ENCODE results near the gene SLC30A3. TPM values are rescaled to one million over a fixed set of nuclear protein-coding genes. Genes with fewer than 3 reads are reported as not detected.
"Not testable (repeated sequence)": the region's sequence is repeated elsewhere in the genome, so short reads cannot be mapped to it uniquely, and the experiment has no call there.

SLC30A3 gene
- total RNA-seq, 2 experiments from 2014 or later: 0.53 to 0.86 TPM

GRCh38 chr2:27285481-27285880 lies 22.6 kb upstream of the SLC30A3 start:
- no peak overlapping the region for H3K4me3 Mint-ChIP-seq
- POLR2A ChIA-PET: no interaction called here
- H3K4me1 Mint-ChIP-seq: no peaks in the 10 kb centered on the region
- peaks cover 8% of the 10 kb centered on the region for H3K27me3 Mint-ChIP-seq
- DNase-seq (no peak), ATAC-seq (no peak)
- intact Hi-C loops (cut with DNase I, micrococcal nuclease): no loop called here
- CTCF ChIA-PET: interaction anchor here (0.8 kb wide), 1 partner anchor 192 kb away, joined by 4 read pairs; no protein-coding TSS in a partner anchor
- no peaks in the 10 kb centered on the region for H3K9me3 Mint-ChIP-seq (ENCODE audit: low read depth)
- no peak overlapping the region for H3K27ac Mint-ChIP-seq
- H3K36me3 Mint-ChIP-seq (ENCODE audit: low read depth): no peaks in the 10 kb centered on the region

- DNase-seq (no peak), ATAC-seq (no peak)
- no peak overlapping the region for H3K27ac Mint-ChIP-seq
- intact Hi-C loops (cut with DNase I, micrococcal nuclease): no loop called here
- H3K4me1 Mint-ChIP-seq: peaks cover under 1% of the 10 kb centered on the region
- peaks cover 8% of the 10 kb centered on the region for H3K27me3 Mint-ChIP-seq
- no peak overlapping the region for H3K4me3 Mint-ChIP-seq
- ChIA-PET POLR2A (no interaction called here), CTCF (interaction anchor here (1.0 to 2.1 kb wide), 4 partner anchors 19 to 36 kb away, joined by 3 to 6 read pairs (median 4); no protein-coding TSS in a partner anchor)
- no peaks in the 10 kb centered on the region for H3K9me3 Mint-ChIP-seq (ENCODE audit: low read depth)
- H3K36me3 Mint-ChIP-seq (ENCODE audit: low read depth): no peaks in the 10 kb centered on the region
Measured at GRCh38 chr2:27284996-27285395, 22.1 kb upstream of the SLC30A3 start.

DNA sequence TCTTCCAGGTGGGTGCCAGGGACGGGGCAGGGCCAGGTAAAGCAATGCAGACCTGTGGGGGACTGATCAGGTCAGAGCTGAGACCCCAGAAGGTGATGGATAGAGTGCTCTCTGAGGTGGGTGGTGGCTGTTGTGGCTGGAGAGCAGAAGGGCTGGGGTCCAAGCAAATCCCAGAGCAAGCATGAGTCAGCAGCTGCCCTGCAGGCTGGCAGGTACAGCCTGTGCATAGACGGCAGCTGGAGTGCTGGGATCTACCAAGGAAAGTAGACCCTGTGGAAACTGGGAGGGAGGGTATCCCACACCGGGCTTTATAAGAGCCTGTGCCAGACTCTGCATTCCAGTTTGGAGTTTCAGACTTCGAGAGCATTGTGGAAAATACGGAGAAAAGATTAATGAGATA lies 20.0 kb upstream of the SLC30A3 start:
- intact Hi-C loops (cut with DNase I, micrococcal nuclease): no loop called here
- no peaks in the 10 kb centered on the region for H3K36me3 Mint-ChIP-seq (ENCODE audit: low read depth)
- H3K9me3 Mint-ChIP-seq (ENCODE audit: low read depth): no peaks in the 10 kb centered on the region
- CTCF ChIA-PET: interaction anchor here (0.7 to 5.6 kb wide), 11 partner anchors 10 to 1822 kb away, joined by 3 to 82 read pairs (median 6); partner anchors contain the start of gene SLC30A3
- peaks cover 4% of the 10 kb centered on the region for H3K4me1 Mint-ChIP-seq
- no peak overlapping the region for H3K4me3 Mint-ChIP-seq
- H3K27ac Mint-ChIP-seq: no peak overlapping the region
- POLR2A ChIA-PET: interaction anchor here (0.6 kb wide), 1 partner anchor 11 kb away, joined by 3 read pairs; no protein-coding TSS in a partner anchor
- peaks cover 12% of the 10 kb centered on the region for H3K27me3 Mint-ChIP-seq
- ATAC-seq (no peak), DNase-seq (no peak)

DNA sequence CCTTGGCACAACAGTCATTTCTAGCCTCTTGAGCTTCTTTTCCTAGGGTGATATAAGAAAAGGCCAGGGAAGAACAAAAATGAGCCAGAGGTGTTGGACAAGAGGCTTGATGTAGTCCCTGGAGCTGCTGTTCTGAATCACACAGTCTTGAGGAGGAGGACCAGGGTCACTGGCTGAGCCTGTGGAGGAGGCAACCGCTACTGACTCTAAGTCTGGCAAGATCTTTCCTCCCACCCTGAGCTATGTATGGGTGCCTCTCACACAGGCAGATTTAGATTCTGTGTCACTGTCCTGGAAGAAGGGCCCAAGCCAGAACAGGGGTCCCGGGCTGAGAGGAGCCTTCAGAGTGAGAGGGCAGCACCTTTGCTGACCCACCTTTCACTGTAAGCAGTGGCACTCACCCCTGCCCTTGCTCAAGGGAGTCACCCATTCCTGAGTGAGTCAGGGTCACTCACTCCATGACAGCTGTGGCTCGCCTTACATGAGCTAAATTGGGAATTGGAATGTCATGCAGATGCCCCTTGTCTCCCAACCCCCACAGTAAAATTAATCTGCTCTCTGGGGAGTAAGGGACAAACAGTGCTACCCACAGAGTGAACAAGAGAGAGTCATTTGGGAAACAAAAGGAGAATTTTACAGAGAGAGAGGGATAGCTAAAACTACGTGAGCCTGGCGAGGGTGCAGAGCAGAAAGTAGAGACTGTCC lies 19.2 kb upstream of the SLC30A3 start, which contains the start of gene TRIM54:
TRIM54 (plus strand) TSS at position 575 of the 705 bp plus-strand sequence. CDS start 303 bp downstream, outside the sequence.
- ChIA-PET CTCF (interaction anchor here (0.7 to 5.6 kb wide), 13 partner anchors 10 to 183 kb away, joined by 3 to 82 read pairs (median 5); partner anchors contain the start of genes MPV17 and SLC30A3), POLR2A (interaction anchor here (1.0 kb wide), 1 partner anchor 11 kb away, joined by 3 read pairs; no protein-coding TSS in a partner anchor)
- no peak within 1 kb of the TSS for H3K4me3 Mint-ChIP-seq
- no peak for ATAC-seq
- peaks cover 4% of the 10 kb centered on the region for H3K4me1 Mint-ChIP-seq
- no peak within 1 kb of the TSS for H3K27ac Mint-ChIP-seq
- H3K9me3 Mint-ChIP-seq (ENCODE audit: low read depth): no peaks in the 10 kb centered on the region
- peaks cover 15% of the 10 kb centered on the region for H3K27me3 Mint-ChIP-seq
- no peaks in the 10 kb centered on the region for H3K36me3 Mint-ChIP-seq (ENCODE audit: low read depth)
- intact Hi-C loops (cut with DNase I, micrococcal nuclease): loop anchor here in 1 of 2 experiments (2.0 kb wide), 1 partner anchor 113 kb away; no protein-coding TSS in a partner anchor
- DNase-seq: no peak

DNA sequence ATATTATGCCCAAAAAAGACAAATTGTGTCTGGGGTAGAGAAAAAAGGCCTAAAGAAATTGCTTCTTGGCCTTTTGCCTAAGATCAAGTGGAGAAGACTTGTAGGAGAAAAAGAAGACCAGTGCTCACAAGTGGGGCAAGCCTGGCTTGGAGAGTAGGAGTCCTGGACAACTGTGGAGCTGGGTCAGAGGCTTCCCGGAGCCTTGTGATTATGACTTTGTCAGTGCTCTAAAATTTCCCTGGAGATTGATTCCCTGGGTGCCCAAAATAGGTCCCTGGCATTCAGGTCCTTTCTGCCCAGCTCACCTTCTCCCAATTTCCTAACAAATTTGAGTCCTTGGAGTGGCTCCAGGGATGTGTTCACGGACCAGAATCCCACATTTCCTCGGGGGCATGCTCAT lies 18.6 kb upstream of the SLC30A3 start:
- Mint-ChIP-seq H3K27me3 (peaks cover 15% of the 10 kb centered on the region), H3K4me3 (no peak overlapping the region), H3K27ac (no peak overlapping the region), H3K36me3 (ENCODE audit: low read depth) (no peaks in the 10 kb centered on the region), H3K4me1 (peaks cover 4% of the 10 kb centered on the region), H3K9me3 (ENCODE audit: low read depth) (no peaks in the 10 kb centered on the region)
- POLR2A ChIA-PET: interaction anchor here (1.0 kb wide), 1 partner anchor 11 kb away, joined by 3 read pairs; no protein-coding TSS in a partner anchor
- no peak for DNase-seq
- CTCF ChIA-PET: interaction anchor here (0.7 to 5.6 kb wide), 13 partner anchors 9 to 182 kb away, joined by 3 to 82 read pairs (median 12); partner anchors contain the start of genes MPV17 and SLC30A3
- no peak for ATAC-seq
- intact Hi-C loops (cut with DNase I, micrococcal nuclease): loop anchor here in 1 of 2 experiments (2.0 kb wide), 1 partner anchor 113 kb away; no protein-coding TSS in a partner anchor

GRCh38 chr2:27280826-27281225 lies 18.0 kb upstream of the SLC30A3 start:
- ATAC-seq (no peak), DNase-seq (no peak)
- H3K9me3 Mint-ChIP-seq (ENCODE audit: low read depth): no peaks in the 10 kb centered on the region
- POLR2A ChIA-PET: interaction anchor here (0.6 kb wide), 1 partner anchor 139 kb away, joined by 3 read pairs; no protein-coding TSS in a partner anchor
- CTCF ChIA-PET: interaction anchor here (0.7 to 5.6 kb wide), 15 partner anchors 8 to 319 kb away, joined by 3 to 82 read pairs (median 12); partner anchors contain the start of gene SLC30A3
- intact Hi-C loops (cut with DNase I, micrococcal nuclease): loop anchor here (1.0 to 2.0 kb wide), 6 partner anchors 18 to 320 kb away; partner anchors contain the start of gene SLC30A3 (in 1 of the 2)
- peaks cover 4% of the 10 kb centered on the region for H3K4me1 Mint-ChIP-seq
- H3K36me3 Mint-ChIP-seq (ENCODE audit: low read depth): no peaks in the 10 kb centered on the region
- H3K27ac Mint-ChIP-seq: no peak overlapping the region
- no peak overlapping the region for H3K4me3 Mint-ChIP-seq
- H3K27me3 Mint-ChIP-seq: peaks cover 15% of the 10 kb centered on the region

DNA sequence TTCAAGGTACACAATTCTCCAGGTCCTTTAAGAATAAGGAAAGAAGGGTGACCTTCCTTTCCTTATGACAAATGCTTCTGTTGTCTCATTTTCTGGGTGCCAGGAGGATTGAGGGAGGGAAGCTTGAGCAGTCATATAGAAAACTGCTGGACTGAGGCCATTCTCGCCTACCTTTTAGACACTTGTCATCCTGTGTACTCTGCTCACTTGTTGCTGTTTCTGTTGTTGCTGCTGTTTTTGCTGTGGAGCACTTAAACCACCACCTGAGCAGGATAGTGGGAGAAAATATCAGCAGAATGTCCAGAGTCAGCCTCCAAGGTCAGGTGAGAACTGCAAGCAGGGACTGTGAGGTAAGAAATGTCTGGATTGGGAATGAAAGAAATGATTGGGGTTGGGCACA lies 15.2 kb upstream of the SLC30A3 start:
- H3K27me3 Mint-ChIP-seq: peaks cover 13% of the 10 kb centered on the region
- no peak for DNase-seq
- intact Hi-C loops (cut with DNase I, micrococcal nuclease): no loop called here
- POLR2A ChIA-PET: no interaction called here
- H3K36me3 Mint-ChIP-seq (ENCODE audit: low read depth): no peaks in the 10 kb centered on the region
- CTCF ChIA-PET: interaction anchor here (0.7 to 3.8 kb wide), 4 partner anchors 10 to 316 kb away, joined by 3 to 32 read pairs (median 13); no protein-coding TSS in a partner anchor
- H3K27ac Mint-ChIP-seq: no peak overlapping the region
- peaks cover 4% of the 10 kb centered on the region for H3K4me1 Mint-ChIP-seq
- H3K9me3 Mint-ChIP-seq (ENCODE audit: low read depth): no peaks in the 10 kb centered on the region
- H3K4me3 Mint-ChIP-seq: no peak overlapping the region
- ATAC-seq: no peak

GRCh38 chr2:27275211-27276150 lies 12.6 kb upstream of the SLC30A3 start, which contains the start of gene DNAJC5G:
Gene DNAJC5G, plus strand, starts transcription at chr2:27275433. Its CDS starts 1,296 bp downstream, at chr2:27276729.
- H3K4me1 Mint-ChIP-seq: peaks cover 4% of the 10 kb centered on the region
- no peak within 1 kb of the TSS for H3K27ac Mint-ChIP-seq
- DNase-seq (no peak), ATAC-seq (no peak)
- intact Hi-C loops (cut with DNase I, micrococcal nuclease): no loop called here
- H3K27me3 Mint-ChIP-seq: peaks cover 11% of the 10 kb centered on the region
- H3K4me3 Mint-ChIP-seq: no peak within 1 kb of the TSS
- ChIA-PET CTCF (interaction anchor here (0.7 to 1.2 kb wide), 4 partner anchors 10 to 408 kb away, joined by 3 to 4 read pairs (median 3); no protein-coding TSS in a partner anchor), POLR2A (no interaction called here)
- H3K36me3 Mint-ChIP-seq (ENCODE audit: low read depth): no peaks in the 10 kb centered on the region
- no peaks in the 10 kb centered on the region for H3K9me3 Mint-ChIP-seq (ENCODE audit: low read depth)

DNA sequence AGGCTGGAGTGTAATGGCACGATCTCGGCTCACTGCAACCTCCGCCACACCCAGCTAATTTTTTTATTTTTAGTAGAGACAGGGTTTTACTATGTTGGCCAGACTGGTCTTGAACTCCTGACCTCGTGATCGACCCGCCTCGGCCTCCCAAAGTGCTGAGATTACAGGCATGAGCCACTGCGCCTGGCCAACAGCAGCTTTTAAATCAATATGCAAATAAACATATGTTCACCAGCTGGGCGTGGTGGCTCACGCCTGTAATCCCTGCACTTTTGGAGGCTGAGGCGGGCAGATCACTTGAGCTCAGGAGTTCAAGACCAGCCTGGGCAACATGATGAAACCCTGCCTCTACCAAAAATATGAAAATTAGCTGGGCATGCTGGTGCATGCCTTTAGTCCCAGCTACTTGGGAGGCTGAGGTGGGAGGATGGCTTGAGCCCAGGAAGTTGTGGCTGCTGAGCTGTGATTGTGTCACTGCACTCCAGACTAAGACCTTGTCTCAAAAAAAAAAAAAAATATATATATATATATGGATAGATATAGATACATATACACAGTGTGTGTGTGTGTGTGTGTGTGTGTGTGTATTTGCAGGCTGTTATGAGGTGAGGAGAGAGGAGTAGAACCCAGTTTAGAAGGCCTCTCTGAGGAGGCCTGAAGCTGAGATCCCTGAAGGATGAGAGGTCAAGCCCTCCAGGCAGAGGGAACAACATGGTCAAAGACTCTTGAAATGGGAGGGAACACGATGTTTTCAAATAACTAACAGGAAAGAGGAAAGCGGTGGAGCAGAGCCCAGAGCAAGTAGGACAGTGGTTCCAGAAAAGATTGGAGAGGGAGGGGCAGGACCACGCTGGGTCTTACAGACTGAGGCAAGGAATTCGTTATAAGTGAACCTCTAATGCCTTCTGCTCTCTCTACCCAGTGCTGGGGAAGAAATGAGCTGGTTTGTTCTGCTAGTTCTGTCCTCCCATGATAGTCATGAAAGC lies 10.0 kb upstream of the SLC30A3 start:
- DNase-seq; intact Hi-C loops (cut with DNase I, micrococcal nuclease); H3K27ac Mint-ChIP-seq; H3K4me3 Mint-ChIP-seq; H3K36me3 Mint-ChIP-seq (ENCODE audit: low read depth); ATAC-seq; H3K9me3 Mint-ChIP-seq (ENCODE audit: low read depth); H3K4me1 Mint-ChIP-seq; H3K27me3 Mint-ChIP-seq: not testable (repeated sequence)
- CTCF ChIA-PET: interaction anchor here (0.6 to 4.2 kb wide), 9 partner anchors 9 to 311 kb away, joined by 3 to 25 read pairs (median 3); partner anchors contain the start of gene TRIM54
- POLR2A ChIA-PET: interaction anchor here (0.6 kb wide), 1 partner anchor 182 kb away, joined by 4 read pairs; no protein-coding TSS in a partner anchor

Data from activated CD4-positive, alpha-beta T cell treated with anti-CD3 and anti-CD28 coated beads for 36 hours (primary cell).